Lower leg skin (tissue), 4 donors: ENCODE results near the gene PPP1R7. TPM values are rescaled to one million over a fixed set of nuclear protein-coding genes. Genes with fewer than 3 reads are reported as not detected.

Source experiments
- DNase-seq, 2 donors: peaks; one replicate each; pipeline ENCODE4 v3.0.0-alpha.2; 2019; ENCODE audit warnings: low spot score in 2 of 2
- H3K4me3 ChIP-seq: fragments of 200-600 bp; sonication (generic); 2 replicates; pipeline ENCODE4 v1.5.1; 2017; ENCODE audit warnings: mild to moderate bottlenecking, low read depth; ENCODE audit not compliant: poor library complexity, severe bottlenecking
- CTCF ChIP-seq, 3 donors: fragments of 450-650 bp; IDR thresholded peaks; one replicate each; pipeline ENCODE4 v1.5.1; 2016; ENCODE audit warnings: antibody characterized with exemption in 3 of 3, mild to moderate bottlenecking in 3 of 3, moderate library complexity in 2 of 3
- POLR2A ChIP-seq, 2 donors: fragments of 450-650 bp; IDR thresholded peaks; one replicate each; pipeline ENCODE4 v1.6.1; 2016 to 2017; ENCODE audit warnings: antibody characterized with exemption in 2 of 2, mild to moderate bottlenecking in 1 of 2, moderate library complexity in 1 of 2
- WGBS, 2 donors: methylation state at CpG; one replicate each; pipeline ENCODE4 v1.1.5; 2018; 5-methylcytosine and 5-hydroxymethylcytosine counted together
- intact Hi-C: fragments of 100-400 bp; cut with DNase I; formaldehyde crosslinking; loops from one replicate; pipeline ENCODE4 v1.15.0; 2023; ENCODE audit warnings: low total_unique reads
- total RNA-seq, 4 donors: library from RNA; depleted of rRNA; stranded (reverse); fragments of >200 nt; gene quantifications; one replicate each; pipeline ENCODE4 v1.1.0, GENCODE V29; 2016

The PPP1R7 gene
- total RNA-seq, 4 donors from 2014 or later: 36.8 to 68.7 (median 56.4) TPM

- intact Hi-C loops: no loop called here
- TF ChIP-seq CTCF (IDR thresholded peaks at IDR 0.05) (no peak), POLR2A (IDR thresholded peaks at IDR 0.05) (no peak)
- 71 to 80% methylated on average over 9 of the region's 9 CpGs for WGBS, 2 donors
- DNase-seq: no peak
- H3K4me3 ChIP-seq: no peak overlapping the region
Measured at GRCh38 chr2:241184901-241185300, 34.6 kb downstream of the PPP1R7 start.

- whole genome bisulfite sequencing, 2 donors: 72 to 78% methylated on average over 5 to 11 of the region's 11 CpGs
- intact Hi-C loops: no loop called here
Measured at GRCh38 chr2:241185961-241186360, 35.7 kb downstream of the PPP1R7 start.

GRCh38 chr2:241187101-241187917 lies 37.0 kb downstream of the PPP1R7 start:
- intact Hi-C loops: no loop called here
- TF ChIP-seq CTCF (IDR thresholded peaks at IDR 0.05) (no peak), POLR2A (IDR thresholded peaks at IDR 0.05) (no peak)
- no peak overlapping the region for H3K4me3 ChIP-seq
- 53 to 63% methylated on average over 9 to 14 of the region's 14 CpGs for WGBS, 2 donors
- no peak for DNase-seq

More at GRCh38 chr2:241185961-241186360, 35.7 kb downstream of the PPP1R7 start:
- no peak for TF ChIP-seq POLR2A (IDR thresholded peaks at IDR 0.05)
- no peak for TF ChIP-seq CTCF (IDR thresholded peaks at IDR 0.05)
- H3K4me3 ChIP-seq: no peak overlapping the region
- no peak for DNase-seq

- no peak for DNase-seq
- no peak overlapping the region for H3K4me3 ChIP-seq
- 61 to 62% methylated on average over 4 of the region's 4 CpGs for WGBS, 2 donors
- TF ChIP-seq CTCF (IDR thresholded peaks at IDR 0.05) (no peak), POLR2A (IDR thresholded peaks at IDR 0.05) (no peak)
- intact Hi-C loops: no loop called here
Measured at GRCh38 chr2:241187918-241188234, 37.6 kb downstream of the PPP1R7 start.

GRCh38 chr2:241188361-241189092 lies 38.3 kb downstream of the PPP1R7 start, which contains the start of gene ANO7:
Gene ANO7 (plus strand): TSS chr2:241188677. CDS start chr2:241190064, 1,387 bp downstream.
- intact Hi-C loops: no loop called here
- no peak within 1 kb of the TSS for H3K4me3 ChIP-seq
- TF ChIP-seq POLR2A (IDR thresholded peaks at IDR 0.05) (no peak), CTCF (IDR thresholded peaks at IDR 0.05) (no peak)
- DNase-seq: no peak
- WGBS, 2 donors: 47 to 56% methylated on average over 9 to 16 of the region's 21 CpGs
